GM18519 (cell line): ENCODE measurements around the gene TMEM123.

Experiments used
- ATAC-seq: cut with Tn5 transposase; IDR thresholded peaks from one replicate; pipeline ENCODE4 v1.9.1; 2021; ENCODE audit warnings: mild to moderate bottlenecking, moderate library complexity; ENCODE audit not compliant: unreplicated experiment, low FRiP score

TMEM123 gene

DNA sequence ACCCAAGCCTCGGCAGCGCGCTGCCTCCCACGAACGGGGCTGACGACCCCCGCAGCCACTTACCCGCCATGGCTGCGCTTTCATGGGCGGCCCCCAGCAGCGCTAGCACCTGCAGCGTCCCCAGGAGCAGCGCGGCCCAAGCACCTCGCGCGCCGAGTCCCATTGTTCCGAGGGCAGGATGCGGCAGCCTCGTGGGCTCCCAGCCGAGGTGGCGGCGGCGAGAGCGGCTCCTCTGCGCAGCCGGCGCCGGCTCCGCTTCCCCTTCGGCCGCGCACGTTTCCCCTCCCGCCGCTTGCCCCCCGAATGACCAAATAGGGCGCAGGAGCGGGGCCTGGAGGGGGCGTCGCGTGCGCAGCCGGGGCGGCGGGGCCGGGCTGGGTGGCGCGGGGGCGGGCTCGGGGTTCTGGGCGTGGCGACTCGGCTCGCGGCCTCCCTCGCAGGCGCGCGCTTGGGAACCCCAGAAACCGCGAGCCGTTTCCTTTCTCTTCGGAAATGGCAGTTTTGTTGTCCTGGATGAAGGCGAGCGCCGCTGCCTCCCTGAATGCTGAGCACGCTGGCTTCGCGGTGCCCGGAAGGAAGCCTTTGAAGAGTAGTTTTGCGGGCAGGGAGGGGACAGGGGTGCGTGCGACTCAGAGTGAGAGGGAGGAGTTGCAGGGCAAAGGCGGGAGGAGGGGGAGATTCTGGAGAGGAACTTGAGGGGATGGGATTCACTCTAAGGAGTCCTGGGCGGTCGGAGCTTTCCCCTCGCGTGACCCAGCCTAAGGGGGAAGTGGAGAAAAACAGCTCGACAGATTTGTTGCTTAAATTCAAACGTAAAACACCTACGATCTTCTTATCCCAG is at the start of gene TMEM123:
Gene TMEM123 (minus strand): TSS at position 305 of the 841 bp plus-strand sequence. CDS start 142 bp downstream, at position 163.
- ATAC-seq = peak; percentile 45

GRCh38 chr11:102500829-102501228 is 48.3 kb upstream of the TMEM123 start:
- ATAC-seq = no peak

DNA sequence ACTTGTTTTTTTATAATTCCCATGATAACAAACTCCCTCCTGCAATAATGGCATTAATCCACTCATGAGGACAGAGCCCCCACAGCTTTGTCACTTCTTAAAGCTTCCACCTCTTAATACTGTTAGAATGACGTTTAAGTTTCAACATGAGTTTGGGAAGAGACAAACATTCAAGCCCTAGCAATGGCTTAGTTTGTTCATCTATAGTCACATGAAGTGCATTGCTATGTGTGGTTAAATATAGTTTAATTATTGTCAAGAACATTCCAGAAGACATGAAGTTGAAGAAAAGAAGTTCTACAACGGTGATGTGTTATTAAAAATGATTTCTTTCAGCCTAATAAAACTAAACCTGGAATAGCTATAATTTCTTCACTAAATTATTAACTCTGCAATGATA is 47.4 kb upstream of the TMEM123 start:
- ATAC-seq = no peak

DNA sequence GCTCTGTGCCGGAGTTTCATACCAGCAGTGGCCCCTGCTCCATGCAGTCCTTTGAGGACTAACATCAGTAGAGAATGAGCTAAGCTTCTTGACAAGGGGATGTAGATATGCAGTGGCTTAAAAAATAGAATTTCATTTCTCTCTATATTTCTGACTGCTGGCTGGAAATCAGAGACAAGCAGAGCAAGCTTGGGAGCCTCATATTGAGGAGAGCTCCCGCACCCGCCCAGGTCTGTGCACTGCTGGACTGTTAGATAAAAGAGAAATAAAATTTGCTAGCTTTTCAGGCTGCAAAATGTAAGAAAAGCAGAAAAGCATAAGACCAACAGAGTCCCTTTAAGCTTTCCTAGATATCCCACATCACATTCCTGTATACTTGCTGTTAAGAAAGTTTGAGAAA is 46.6 kb upstream of the TMEM123 start:
- no peak for ATAC-seq

DNA sequence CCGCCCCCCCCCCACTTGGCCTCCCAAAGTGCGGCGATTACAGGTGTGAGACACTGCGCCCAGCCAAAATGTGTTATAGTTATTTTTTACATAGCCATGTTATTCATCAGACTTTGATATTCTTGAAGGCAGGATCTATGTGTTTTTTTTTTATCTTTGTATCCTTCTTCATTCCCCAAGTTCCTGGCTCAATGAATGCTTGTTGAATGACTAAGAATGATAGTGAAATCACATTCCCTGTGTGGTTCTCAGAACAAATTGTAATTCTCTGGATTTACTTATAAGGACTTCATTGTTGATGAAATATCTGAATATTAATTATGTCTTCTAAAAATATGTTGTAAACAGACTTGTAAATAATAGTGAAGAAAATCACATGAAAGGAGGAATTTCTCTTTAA is 44.5 kb upstream of the TMEM123 start:
- ATAC-seq = no peak

- peak; percentile 96 for ATAC-seq
Observed at GRCh38 chr11:102495161-102496042, 42.8 kb upstream of the TMEM123 start.

DNA sequence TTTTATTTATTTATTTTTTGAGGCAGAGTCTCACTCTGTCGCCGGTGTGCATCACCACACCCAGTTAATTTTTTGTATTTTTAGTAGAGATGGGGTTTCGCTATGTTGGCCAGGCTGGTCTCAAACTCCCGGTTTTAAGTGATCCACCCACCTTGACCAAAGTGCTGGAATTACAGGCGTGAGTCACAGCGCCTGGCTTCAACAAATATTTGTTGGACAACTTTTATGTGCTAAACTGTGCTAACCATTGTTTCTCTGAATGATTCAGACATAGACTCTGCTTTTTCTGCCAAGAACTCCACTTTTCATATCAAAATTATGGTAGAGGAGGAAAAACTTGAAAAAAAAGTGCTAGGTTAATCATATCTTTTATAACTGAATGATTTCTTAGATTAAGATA is 41.7 kb upstream of the TMEM123 start:
- ATAC-seq = no peak

- no peak for ATAC-seq
Observed at GRCh38 chr11:102493524-102493923, 41.0 kb upstream of the TMEM123 start.

DNA sequence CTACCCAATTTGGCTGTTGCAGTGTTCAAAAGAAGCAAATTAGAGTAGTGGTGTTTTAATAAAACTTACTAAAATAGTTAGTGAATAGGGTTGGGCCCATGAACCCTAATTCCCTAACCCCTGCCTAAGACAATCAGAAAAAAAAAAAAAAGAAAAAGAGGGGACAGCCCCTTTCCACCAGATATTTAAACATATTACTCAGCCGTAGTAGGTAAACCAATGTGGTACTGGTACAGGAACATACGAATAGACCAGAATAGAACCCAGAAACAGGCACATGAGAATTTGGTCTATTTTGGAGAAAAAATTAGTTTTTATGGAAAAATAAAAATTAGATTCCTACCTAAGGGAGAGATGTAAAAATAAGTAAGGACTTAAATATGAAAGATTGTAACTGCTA is 39.4 kb upstream of the TMEM123 start:
- no peak for ATAC-seq

DNA sequence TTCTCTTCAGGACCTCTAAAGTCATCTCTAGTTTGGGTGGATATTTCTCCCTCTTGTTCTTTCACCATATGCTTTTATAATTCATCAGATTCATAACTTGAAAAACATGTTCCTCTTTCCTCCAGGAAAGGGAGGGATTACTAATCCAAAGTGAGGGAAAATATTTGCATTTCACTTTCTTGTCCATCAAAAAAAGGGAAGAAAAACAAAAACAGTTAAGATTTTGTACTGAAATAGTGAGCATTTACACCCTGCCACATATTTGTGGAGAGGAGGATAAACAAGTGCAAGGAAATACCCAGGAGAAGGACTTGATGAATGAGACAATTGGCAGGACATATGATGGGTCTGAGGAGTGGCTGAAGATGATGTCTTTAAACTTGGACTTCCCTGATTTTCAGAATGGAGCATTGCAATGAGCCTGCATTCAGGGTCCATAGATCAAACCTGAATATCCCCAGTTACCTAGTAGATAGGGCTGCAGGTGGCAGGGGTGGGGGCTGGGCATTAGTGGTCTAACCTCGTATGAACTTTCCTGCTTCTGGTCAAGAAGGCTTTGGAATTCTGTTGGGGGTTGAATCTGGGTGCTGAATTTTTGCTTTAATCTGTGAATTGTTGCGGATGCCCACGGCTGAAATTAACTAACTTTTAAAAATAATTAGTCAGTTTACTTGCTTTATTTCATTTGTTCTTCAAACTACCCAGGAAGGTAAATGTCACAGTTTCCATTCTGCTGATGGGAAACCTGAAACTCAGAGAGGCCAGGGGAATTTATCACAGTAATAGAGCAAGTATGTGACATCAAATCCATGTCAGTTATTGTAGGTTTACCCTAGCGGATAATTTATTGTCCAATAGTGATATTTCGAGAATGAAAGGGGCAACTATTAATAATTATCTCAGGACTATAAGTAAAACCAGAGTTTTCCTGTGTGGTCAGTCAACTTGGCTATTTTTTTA is 36.9 kb upstream of the TMEM123 start:
- ATAC-seq = no peak

DNA sequence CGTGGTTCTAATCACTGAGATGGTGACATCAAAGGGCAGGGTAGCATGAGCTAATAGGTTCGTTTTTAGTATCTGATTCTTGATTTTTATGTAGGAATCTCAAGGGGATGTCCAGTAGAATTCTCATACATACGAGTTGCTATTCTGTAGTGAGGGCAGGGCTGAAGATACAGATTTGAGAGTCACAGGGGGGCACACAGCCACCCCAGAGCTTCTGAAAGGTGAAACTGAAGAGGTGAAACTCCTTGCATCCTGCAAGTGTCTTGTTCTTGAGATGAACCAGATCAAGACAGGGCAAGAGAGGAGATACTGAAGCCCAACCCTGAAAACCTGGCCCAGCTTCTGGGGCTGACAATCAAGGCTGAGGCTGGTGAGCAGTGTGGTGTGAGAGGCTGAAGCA is 35.6 kb upstream of the TMEM123 start:
- peak; percentile 66 for ATAC-seq

DNA sequence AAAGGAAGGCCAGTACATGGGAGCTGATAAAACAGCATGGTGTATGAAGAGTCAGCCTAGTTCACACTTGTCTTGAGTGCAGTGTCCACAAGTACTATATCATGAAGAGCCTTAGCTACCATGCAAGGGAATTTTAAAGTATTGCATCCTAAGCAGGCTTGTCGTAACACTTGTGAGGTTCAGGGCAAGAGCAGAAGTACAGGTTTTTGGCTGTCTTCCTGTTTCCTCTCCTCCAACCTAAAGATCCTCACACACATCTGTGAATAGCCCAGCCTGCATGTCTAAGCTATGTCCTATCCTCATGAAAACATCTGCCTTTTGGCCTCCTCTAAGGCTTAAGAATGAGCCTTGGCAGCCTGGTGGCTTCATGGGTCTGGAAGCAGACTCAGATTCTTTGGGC is 34.6 kb upstream of the TMEM123 start:
- ATAC-seq = no peak

- no peak for ATAC-seq
Observed at GRCh38 chr11:102486584-102486983, 34.0 kb upstream of the TMEM123 start.

GRCh38 chr11:102485095-102485722 is 32.6 kb upstream of the TMEM123 start:
- ATAC-seq = no peak

DNA sequence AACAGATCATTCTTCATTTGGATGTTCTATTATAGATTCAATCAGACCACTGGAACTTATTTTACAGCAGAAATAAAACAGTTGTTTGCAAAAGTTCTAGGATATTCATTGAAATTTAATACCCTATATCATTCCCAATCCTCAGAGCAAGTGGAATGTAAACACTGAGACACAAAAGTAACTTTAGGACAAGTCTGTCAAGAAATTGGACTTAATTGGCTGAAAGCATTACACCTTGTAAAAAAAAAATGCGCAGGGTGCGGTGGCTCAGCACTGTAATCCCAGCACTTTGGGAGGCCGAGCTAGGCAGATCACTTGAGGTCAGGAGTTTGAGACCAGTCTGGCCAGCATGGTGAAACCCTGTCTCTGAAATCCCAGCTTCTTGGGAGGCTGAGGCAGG is 29.9 kb upstream of the TMEM123 start:
- no peak for ATAC-seq

DNA sequence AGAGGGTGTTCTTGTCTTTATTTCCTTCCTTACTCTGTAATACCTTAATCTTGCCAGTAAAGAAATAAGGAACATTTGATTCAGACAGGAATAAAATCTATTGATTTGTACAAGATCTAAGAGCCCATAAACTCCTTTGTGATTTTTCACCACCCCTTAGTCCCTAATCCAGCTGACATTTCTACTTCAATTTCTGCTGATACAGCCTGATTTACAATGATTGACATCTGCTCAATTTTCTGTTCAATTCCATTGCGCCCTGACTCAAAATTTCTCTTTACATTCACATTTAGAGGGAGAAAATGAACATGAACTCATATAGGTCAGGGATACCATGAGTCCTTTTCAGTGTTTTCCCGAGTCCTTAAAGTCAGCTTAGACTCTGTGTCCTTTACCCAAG is 27.2 kb upstream of the TMEM123 start:
- ATAC-seq = no peak

DNA sequence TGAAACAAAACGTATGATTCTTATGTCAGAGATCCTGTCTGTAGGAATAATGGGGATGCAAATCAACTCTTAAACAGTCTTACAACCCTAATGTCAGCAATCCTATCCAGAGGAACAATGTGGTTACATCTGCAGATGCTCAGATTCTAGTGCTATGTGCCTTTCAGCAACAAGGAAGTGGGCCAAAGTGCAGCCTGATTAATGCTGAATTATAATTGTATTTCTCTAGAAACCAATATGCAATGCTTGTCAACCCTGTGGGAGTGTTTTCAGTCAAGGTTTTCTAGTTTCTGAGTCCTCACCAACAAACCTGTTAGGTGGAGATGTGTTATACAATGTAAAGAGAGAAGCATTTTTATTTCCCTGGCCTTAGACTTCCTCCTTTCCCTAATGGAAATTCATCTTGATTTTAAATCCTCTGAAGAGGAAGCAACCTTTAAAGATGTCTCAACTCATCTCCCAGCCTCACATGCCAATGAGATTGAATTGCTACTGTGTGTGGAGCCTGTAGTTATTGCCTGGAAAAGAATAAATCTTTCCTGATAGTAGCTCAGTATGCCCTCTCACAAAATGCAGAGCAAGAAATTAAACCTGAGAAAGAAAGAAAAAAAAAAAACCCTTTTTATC is 26.2 kb upstream of the TMEM123 start:
- ATAC-seq = no peak

GRCh38 chr11:102476812-102477211 is 24.2 kb upstream of the TMEM123 start:
- ATAC-seq = no peak

DNA sequence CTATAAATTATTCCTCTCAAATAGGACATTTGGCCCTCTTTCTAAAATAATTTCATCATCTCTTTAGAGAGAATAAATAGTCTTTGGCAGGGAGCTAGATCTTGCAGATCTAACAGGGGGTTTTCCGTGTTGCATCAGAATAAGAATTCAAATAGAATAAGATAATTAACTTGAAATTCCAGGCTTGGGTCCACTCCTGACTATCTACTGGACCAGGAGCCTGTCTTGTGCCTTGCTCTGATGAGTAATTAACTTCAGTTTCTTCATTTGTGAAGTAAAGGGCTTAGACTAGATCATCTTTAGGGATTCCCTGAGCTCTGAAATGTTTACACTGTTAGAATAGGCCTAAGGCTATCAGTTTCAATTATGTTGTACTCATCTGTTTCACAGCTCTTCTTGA is 23.5 kb upstream of the TMEM123 start:
- ATAC-seq = no peak

DNA sequence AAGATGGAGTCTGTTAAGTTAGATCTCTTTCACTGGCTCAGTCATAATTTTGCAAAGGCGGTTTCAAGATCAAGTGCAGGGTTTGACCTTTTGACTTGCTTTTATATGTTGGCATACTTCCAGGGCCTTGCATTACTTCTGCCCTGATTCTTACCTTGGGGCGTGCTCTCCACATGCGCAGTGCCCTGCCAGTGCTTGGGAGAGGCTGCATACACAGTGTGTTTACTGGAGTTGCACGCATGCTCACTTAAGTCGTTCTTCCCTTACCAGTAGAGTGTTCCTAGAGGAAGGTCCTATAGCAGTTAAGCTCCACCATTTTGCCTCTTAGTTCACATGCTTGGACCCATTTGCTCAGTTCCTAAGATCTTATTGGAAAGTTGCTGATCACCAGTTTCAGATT is 21.0 kb upstream of the TMEM123 start:
- ATAC-seq = no peak
